Peyer's patch (tissue), 4 donors: Measurements from ENCODE around the gene PLAAT2. TPM values are rescaled to one million over a fixed set of nuclear protein-coding genes. Genes with fewer than 3 reads are reported as not detected.
"Not testable (repeated sequence)": the region's sequence is repeated elsewhere in the genome, so short reads cannot be mapped to it uniquely, and the experiment has no call there.

Source experiments
- DNase-seq, 3 donors: peaks; one replicate each; pipeline ENCODE4 v3.0.0-alpha.2; 2017 to 2019
- H3K27ac ChIP-seq, 4 donors: fragments of 200-600 bp; sonication (generic); one replicate each; pipeline ENCODE4 v1.5.1; 2016 to 2019
- H3K27me3 ChIP-seq, 2 donors: fragments of 200-600 bp; sonication (generic); one replicate each; pipeline ENCODE4 v1.5.1; 2019
- H3K36me3 ChIP-seq, 3 donors: fragments of 200-600 bp; sonication (generic); one replicate each; pipeline ENCODE4 v1.5.1; 2016 to 2019
- H3K4me1 ChIP-seq, 4 donors: fragments of 200-600 bp; sonication (generic); one replicate each; pipeline ENCODE4 v1.5.1; 2016 to 2019
- H3K4me3 ChIP-seq, 4 donors: fragments of 200-600 bp; sonication (generic); 1 replicate in 3 of 4; 2 replicates in 1 of 4; pipeline ENCODE4 v1.5.1; 2016 to 2019; ENCODE audit warnings: mild to moderate bottlenecking in 1 of 4
- H3K9me3 ChIP-seq, 4 donors: fragments of 200-600 bp; sonication (generic); one replicate each; pipeline ENCODE4 v1.5.1; 2016 to 2019; ENCODE audit warnings: mild to moderate bottlenecking in 1 of 4
- POLR2A ChIP-seq, 2 donors: fragments of 450-650 bp; IDR thresholded peaks; one replicate each; pipeline ENCODE4 v1.5.1; 2017; ENCODE audit warnings: antibody characterized with exemption in 2 of 2, mild to moderate bottlenecking in 2 of 2, moderate library complexity in 2 of 2
- total RNA-seq, 4 donors: library from RNA; depleted of rRNA; stranded (reverse); fragments of >200 nt; gene quantifications; one replicate each; pipeline ENCODE4 v1.1.0, GENCODE V29; 2016
- TF ChIP-seq, protein P1 (sequence below), 6 experiments: fragments of 450-650 bp in 4 of 6; fragments of 200-600 bp in 2 of 6; sonication (generic) in 1 of 6; IDR thresholded peaks; one replicate each; pipeline ENCODE4 v1.5.1; 2017 to 2019; ENCODE audit warnings: antibody characterized with exemption in 6 of 6, mild to moderate bottlenecking in 3 of 6, moderate library complexity in 1 of 6

PLAAT2 gene
- total RNA-seq, 4 donors from 2014 or later, result 13.2 to 144 (median 68.7) TPM

DNA sequence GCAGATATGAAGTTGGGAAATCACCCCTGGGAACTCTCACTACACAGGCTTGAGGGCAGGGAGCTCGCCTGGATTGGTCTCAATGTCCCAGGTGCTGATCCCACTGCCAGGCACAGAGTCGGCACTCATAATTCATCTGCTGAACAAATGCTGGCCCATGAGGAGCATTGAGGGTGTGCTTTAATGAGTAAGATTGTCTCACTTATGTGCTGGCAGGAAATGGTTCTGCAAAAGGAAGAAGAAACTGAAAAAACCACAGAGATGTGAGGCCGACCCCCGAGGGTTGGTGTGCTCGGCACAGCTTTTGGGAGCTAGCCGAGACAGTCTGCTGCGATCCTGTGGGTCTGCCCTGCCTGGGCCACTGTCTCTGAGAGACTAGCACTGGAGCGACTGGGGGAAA lies 9.4 kb downstream of the PLAAT2 start:
- Histone ChIP-seq H3K27me3 (no peaks in the 10 kb centered on the region), H3K4me3 (peak overlapping the region in 1 of 4 donors; percentile 18), H3K36me3 (peaks cover 0 to 5% (median 0%) of the 10 kb centered on the region in 3 donors), H3K9me3 (no peaks in the 10 kb centered on the region), H3K4me1 (peaks cover 0 to 5% (median 2%) of the 10 kb centered on the region in 4 donors), H3K27ac (peak overlapping the region; percentile 39 to 60 (median 56))
- DNase-seq, result peak in 1 of 3 donors; percentile 65
- TF ChIP-seq POLR2A (IDR thresholded peaks at IDR 0.05), result no peak

DNA sequence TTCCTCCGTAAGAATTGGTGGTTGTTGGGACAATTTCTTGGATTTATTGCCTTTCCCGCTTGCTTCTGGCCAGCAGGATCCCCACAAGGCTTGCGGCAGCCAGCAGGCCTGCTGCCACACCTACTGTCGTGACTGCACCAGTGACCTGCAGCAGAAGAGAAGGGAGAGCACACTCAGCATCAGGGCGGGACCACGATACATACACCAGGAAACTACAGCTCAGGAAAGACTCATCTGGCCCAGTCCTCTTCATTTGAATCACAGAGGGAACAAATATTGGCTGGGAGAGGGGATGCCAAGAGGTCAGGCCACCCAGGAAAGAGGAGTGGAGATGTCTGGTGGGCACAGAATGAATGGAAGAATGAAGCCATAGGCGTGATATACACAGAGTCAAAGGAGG lies 10.3 kb downstream of the PLAAT2 start:
- no peaks in the 10 kb centered on the region for H3K27me3 ChIP-seq
- TF ChIP-seq, protein P1, sequence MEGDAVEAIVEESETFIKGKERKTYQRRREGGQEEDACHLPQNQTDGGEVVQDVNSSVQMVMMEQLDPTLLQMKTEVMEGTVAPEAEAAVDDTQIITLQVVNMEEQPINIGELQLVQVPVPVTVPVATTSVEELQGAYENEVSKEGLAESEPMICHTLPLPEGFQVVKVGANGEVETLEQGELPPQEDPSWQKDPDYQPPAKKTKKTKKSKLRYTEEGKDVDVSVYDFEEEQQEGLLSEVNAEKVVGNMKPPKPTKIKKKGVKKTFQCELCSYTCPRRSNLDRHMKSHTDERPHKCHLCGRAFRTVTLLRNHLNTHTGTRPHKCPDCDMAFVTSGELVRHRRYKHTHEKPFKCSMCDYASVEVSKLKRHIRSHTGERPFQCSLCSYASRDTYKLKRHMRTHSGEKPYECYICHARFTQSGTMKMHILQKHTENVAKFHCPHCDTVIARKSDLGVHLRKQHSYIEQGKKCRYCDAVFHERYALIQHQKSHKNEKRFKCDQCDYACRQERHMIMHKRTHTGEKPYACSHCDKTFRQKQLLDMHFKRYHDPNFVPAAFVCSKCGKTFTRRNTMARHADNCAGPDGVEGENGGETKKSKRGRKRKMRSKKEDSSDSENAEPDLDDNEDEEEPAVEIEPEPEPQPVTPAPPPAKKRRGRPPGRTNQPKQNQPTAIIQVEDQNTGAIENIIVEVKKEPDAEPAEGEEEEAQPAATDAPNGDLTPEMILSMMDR (IDR thresholded peaks at IDR 0.05), result no peak
- no peak for TF ChIP-seq POLR2A (IDR thresholded peaks at IDR 0.05)
- no peak overlapping the region for H3K4me3 ChIP-seq
- peaks cover 0 to 5% (median 2%) of the 10 kb centered on the region in 4 donors for H3K4me1 ChIP-seq
- H3K36me3 ChIP-seq, result no peaks in the 10 kb centered on the region
- H3K9me3 ChIP-seq, result no peaks in the 10 kb centered on the region
- no peak for DNase-seq
- peak overlapping the region in 2 of 4 donors; percentile 17 to 22 for H3K27ac ChIP-seq

DNA sequence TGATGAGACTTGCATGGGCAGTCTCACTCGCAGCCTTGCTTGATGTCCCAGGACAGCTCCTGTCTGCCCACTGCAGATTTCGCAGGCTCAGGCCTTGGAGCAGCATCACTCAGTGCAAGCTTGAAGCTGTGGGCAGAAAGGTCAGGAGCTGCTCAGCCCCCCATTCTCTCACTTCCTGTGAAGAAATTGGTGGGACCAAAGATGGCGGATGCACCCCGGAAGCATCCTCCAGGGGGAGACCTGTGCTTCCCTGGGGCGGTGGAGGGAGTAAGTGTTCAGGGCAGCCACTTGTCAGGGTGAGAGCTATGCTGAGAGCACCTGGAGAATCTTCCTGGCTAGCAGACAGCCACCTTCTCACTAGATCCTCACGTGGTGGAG lies 11.3 kb downstream of the PLAAT2 start:
- no peak for DNase-seq
- H3K27ac ChIP-seq, result peak overlapping the region in 3 of 4 donors; percentile 43 to 62 (median 57)
- no peaks in the 10 kb centered on the region for H3K9me3 ChIP-seq
- peak overlapping the region in 3 of 4 donors; percentile 9 to 33 (median 15) for H3K4me3 ChIP-seq
- peaks cover 0 to 5% (median 2%) of the 10 kb centered on the region in 4 donors for H3K4me1 ChIP-seq
- no peaks in the 10 kb centered on the region for H3K27me3 ChIP-seq
- TF ChIP-seq, protein P1 (IDR thresholded peaks at IDR 0.05), result no peak
- TF ChIP-seq POLR2A (IDR thresholded peaks at IDR 0.05), result no peak
- H3K36me3 ChIP-seq, result peaks cover 0 to 1% (median 0%) of the 10 kb centered on the region in 3 donors

DNA sequence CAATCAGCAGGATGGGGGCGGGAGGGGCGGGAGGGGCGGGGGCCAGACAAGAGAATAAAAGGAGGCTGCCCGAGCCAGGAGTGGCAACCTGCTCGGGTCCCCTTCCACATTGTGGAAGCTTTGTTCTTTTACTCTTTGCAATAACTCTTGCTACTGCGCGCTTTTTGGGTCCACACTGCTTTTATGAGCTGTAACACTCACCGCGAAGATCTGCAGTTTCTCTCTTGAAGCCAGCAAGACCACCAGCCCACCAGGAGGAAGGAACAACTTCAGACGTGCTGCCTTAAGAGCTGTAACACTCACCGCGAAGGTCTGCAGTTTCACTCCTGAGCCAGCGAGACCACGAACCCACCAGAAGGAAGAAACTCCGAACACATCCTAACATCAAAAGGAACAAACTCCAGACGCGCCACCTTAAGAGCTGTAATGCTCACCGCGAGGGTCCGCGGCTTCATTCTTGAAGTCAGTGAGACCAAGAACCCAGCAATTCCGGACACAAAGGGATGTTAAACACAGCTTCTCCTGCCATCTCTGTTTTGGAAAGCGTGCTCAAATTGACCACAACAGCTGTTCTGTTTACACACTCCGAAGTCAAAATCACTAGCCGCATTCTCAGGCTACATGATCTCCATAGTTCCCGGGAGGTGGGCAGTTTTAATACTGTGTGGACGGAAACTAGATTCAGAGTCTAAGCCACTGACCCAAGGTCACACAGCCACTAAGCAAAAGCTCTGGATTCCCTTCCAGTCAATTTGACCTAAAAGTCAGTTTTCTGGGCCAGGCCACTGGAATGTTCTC lies 11.9 kb downstream of the PLAAT2 start:
- peaks cover 0 to 7% (median 0%) of the 10 kb centered on the region in 3 donors for H3K36me3 ChIP-seq
- peak overlapping the region in 3 of 4 donors; percentile 9 to 33 (median 15) for H3K4me3 ChIP-seq
- H3K4me1 ChIP-seq, result peaks cover 0 to 5% (median 2%) of the 10 kb centered on the region in 4 donors
- no peaks in the 10 kb centered on the region for H3K9me3 ChIP-seq
- TF ChIP-seq, protein P1 (IDR thresholded peaks at IDR 0.05), result no peak
- no peak for TF ChIP-seq POLR2A (IDR thresholded peaks at IDR 0.05)
- DNase-seq, result peak in 1 of 3 donors; percentile 60
- H3K27me3 ChIP-seq, result no peaks in the 10 kb centered on the region
- peak overlapping the region in 3 of 4 donors; percentile 43 to 62 (median 57) for H3K27ac ChIP-seq

DNA sequence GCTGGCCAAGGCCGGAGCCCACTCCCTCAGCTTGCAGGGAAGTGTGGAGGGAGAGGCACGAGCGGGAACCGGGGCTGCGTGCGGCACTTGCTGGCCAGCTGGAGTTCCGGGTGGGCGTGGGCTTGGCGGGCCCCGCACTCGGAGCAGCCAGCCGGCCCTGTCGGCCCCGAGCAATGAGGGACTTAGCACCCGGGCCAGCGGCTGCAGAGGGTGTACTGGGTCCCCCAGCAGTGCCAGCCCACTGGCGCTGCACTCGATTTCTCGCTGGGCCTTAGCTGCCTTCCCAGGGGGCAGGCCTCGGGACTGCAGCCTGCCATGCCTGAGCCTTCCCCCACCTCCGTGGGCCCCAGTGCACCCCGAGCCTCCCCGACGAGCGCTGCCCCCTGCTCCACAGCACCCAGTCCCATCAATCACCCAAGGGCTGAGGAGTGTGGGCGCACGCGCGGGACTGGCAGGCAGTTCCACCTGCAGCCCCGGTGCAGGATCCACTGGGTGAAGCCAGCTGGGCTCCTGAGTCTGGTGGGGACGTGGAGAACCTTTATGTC lies 13.0 kb downstream of the PLAAT2 start:
- not testable (repeated sequence) for H3K27me3 ChIP-seq, DNase-seq, H3K4me1 ChIP-seq, H3K9me3 ChIP-seq, H3K27ac ChIP-seq, H3K4me3 ChIP-seq
- peaks cover 0 to 18% (median 0%) of the 10 kb centered on the region in 3 donors for H3K36me3 ChIP-seq

DNA sequence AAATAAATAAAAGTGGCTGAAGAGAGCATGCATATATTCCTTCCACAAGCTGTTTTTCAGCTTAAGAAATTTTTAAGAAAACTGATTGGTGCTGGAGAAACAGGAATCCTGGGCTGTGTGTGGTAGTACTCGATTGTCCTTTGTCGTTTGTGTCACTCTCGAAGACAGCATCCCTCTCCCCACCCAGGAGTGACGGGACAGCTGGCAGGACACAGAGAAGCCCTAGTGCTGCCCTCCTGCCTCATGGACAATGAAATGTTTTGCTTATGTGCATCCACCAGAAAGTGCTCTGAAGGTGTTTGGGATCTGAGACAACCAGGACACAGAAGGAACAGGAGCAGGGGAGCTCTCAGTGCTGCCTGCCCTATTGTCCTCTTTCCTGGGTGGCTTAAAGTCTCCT lies 13.8 kb downstream of the PLAAT2 start:
- TF ChIP-seq, protein P1 (IDR thresholded peaks at IDR 0.05), result no peak
- no peak for TF ChIP-seq POLR2A (IDR thresholded peaks at IDR 0.05)

More for the DNA sequence above, 13.8 kb downstream of the PLAAT2 start:
- H3K4me1 ChIP-seq, result peaks cover 0 to 5% (median 2%) of the 10 kb centered on the region in 4 donors
- DNase-seq, result no peak
- H3K9me3 ChIP-seq, result no peaks in the 10 kb centered on the region
- H3K4me3 ChIP-seq, result no peak overlapping the region
- no peaks in the 10 kb centered on the region for H3K27me3 ChIP-seq
- no peak overlapping the region for H3K27ac ChIP-seq
- H3K36me3 ChIP-seq, result peaks cover 0 to 26% (median 0%) of the 10 kb centered on the region in 3 donors
